K562 (cell line): ENCODE data around the gene WDR64. TPM values are rescaled to one million over a fixed set of nuclear protein-coding genes. Genes with fewer than 3 reads are reported as not detected.

Experiments used
- BRF1 ChIP-seq: IDR thresholded peaks from 3 replicates; pipeline ENCODE4 v1.6.1; 2011; ENCODE audit warnings: borderline replicate concordance, mild to moderate bottlenecking; ENCODE audit not compliant: insufficient read length; ENCODE audit errors: extremely low read depth
- CCAR2 ChIP-seq: fragments of 200-400 bp; formaldehyde crosslinking; IDR thresholded peaks from 2 replicates; pipeline ENCODE4 v1.6.1; 2017; ENCODE audit warnings: mild to moderate bottlenecking, low read depth, low read length
- ESRRB ChIP-seq: fragments of 250-450 bp; sonication (Bioruptor Pico); IDR thresholded peaks from 2 replicates; pipeline ENCODE4 v1.5.0; 2020; ENCODE audit warnings: mild to moderate bottlenecking, moderate library complexity, borderline replicate concordance
- FUS ChIP-seq: fragments of 200-400 bp; formaldehyde crosslinking; optimal IDR thresholded peaks from 2 replicates; pipeline ENCODE3; 2017; ENCODE audit warnings: low read depth, low read length
- KDM2B ChIP-seq: fragments of 250-450 bp; sonication (Bioruptor Pico); IDR thresholded peaks from 2 replicates; pipeline ENCODE4 v1.8.0; 2021; ENCODE audit warnings: mild to moderate bottlenecking, moderate library complexity
- KDM5B ChIP-seq: fragments of 200-600 bp; sonication (generic); IDR thresholded peaks from 2 replicates; pipeline ENCODE4 v1.6.1; 2012; ENCODE audit warnings: low read depth, mild to moderate bottlenecking, moderate library complexity, low read length, control low read depth, inconsistent platforms; ENCODE audit not compliant: insufficient replicate concordance
- polyA plus RNA-seq, 8 experiments: library from polyadenylated mRNA; depleted of rRNA in 4 of 8; stranded (reverse) in 5 of 8; unstranded in 3 of 8; fragments of >200 nt; fragmentation: Nextera tagmentation in 2 of 8; fragmentation: Illumina TruSeq in 1 of 8; extraction: Ambion mirVana in 2 of 8; extraction: Trizol in 1 of 8; gene quantifications; 2 replicates each; pipeline versions ENCODE4 v1.2.1 to v1.2.3, GENCODE V29; 2011 to 2014; ENCODE audit warnings: inconsistent platforms in 1 of 8, missing spikeins in 1 of 8
- total RNA-seq, 7 experiments: library from RNA; depleted of rRNA in 6 of 7; stranded (reverse); fragments of >200 nt in 6 of 7; fragmentation: Illumina TruSeq in 2 of 7; extraction: Trizol in 2 of 7; gene quantifications; 2 replicates each; pipeline versions ENCODE4 v1.2.1 to v1.2.3, GENCODE V29; 2011 to 2021; ENCODE audit warnings: low replicate concordance in 1 of 7
- TF ChIP-seq, protein P1 (sequence below): fragments of 250-450 bp; sonication (Bioruptor Pico); IDR thresholded peaks from 2 replicates; pipeline ENCODE4 v1.8.0; 2021; ENCODE audit warnings: moderate library complexity, mild to moderate bottlenecking, inconsistent platforms
- TF ChIP-seq, protein P2 (sequence below), 2 experiments: fragments of 150-350 bp in 1 of 2; IDR thresholded peaks; 2 replicates each; pipeline ENCODE4 v1.6.1; 2012 to 2016; ENCODE audit warnings: low read depth in 2 of 2, low read length in 2 of 2, mild to moderate bottlenecking in 1 of 2, moderate library complexity in 1 of 2
- TF ChIP-seq, protein P3 (sequence below): fragments of 450-650 bp; IDR thresholded peaks from 2 replicates; pipeline ENCODE4 v1.6.1; 2018; ENCODE audit warnings: mild to moderate bottlenecking, low read depth; ENCODE audit not compliant: partially characterized antibody

The WDR64 gene
- total and polyA plus RNA-seq, 9 of the 15 experiments (the other 6 are each of a cell fraction or from before 2014, with no cell fraction given), result 0.06 to 0.29 (median 0.19) TPM; not detected in 5

DNA sequence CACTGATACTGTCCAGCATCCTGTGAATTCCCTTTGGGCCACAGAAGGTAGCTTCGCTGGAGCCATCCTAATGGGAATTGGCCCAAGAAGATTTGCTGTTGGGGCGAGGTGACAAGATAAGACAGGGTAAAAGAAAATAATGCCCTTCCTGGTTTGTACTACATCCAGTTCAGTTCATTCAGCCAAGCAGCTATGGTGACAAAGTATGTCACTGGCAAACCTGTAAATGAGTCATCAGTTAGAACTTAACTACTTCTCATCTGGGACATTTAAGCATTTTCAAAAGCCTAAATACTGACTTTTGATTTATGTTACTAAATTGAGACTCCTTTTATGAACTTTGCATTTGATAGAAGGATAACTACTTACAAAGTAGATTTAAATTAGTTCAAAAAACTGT lies 54.2 kb downstream of the WDR64 start (continued):
- TF ChIP-seq FUS (no peak), KDM5B (no peak), ESRRB (CRISPR knock-in tag) (no peak), BRF1 (no peak), KDM2B (CRISPR knock-in tag) (no peak), CCAR2 (no peak)
- TF ChIP-seq, protein P1, sequence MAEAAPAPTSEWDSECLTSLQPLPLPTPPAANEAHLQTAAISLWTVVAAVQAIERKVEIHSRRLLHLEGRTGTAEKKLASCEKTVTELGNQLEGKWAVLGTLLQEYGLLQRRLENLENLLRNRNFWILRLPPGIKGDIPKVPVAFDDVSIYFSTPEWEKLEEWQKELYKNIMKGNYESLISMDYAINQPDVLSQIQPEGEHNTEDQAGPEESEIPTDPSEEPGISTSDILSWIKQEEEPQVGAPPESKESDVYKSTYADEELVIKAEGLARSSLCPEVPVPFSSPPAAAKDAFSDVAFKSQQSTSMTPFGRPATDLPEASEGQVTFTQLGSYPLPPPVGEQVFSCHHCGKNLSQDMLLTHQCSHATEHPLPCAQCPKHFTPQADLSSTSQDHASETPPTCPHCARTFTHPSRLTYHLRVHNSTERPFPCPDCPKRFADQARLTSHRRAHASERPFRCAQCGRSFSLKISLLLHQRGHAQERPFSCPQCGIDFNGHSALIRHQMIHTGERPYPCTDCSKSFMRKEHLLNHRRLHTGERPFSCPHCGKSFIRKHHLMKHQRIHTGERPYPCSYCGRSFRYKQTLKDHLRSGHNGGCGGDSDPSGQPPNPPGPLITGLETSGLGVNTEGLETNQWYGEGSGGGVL, result no peak
- TF ChIP-seq, protein P2, sequence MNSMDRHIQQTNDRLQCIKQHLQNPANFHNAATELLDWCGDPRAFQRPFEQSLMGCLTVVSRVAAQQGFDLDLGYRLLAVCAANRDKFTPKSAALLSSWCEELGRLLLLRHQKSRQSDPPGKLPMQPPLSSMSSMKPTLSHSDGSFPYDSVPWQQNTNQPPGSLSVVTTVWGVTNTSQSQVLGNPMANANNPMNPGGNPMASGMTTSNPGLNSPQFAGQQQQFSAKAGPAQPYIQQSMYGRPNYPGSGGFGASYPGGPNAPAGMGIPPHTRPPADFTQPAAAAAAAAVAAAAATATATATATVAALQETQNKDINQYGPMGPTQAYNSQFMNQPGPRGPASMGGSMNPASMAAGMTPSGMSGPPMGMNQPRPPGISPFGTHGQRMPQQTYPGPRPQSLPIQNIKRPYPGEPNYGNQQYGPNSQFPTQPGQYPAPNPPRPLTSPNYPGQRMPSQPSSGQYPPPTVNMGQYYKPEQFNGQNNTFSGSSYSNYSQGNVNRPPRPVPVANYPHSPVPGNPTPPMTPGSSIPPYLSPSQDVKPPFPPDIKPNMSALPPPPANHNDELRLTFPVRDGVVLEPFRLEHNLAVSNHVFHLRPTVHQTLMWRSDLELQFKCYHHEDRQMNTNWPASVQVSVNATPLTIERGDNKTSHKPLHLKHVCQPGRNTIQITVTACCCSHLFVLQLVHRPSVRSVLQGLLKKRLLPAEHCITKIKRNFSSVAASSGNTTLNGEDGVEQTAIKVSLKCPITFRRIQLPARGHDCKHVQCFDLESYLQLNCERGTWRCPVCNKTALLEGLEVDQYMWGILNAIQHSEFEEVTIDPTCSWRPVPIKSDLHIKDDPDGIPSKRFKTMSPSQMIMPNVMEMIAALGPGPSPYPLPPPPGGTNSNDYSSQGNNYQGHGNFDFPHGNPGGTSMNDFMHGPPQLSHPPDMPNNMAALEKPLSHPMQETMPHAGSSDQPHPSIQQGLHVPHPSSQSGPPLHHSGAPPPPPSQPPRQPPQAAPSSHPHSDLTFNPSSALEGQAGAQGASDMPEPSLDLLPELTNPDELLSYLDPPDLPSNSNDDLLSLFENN (IDR thresholded peaks at IDR 0.05; ENCODE audit: low read depth in 2 of 2, low read length in 2 of 2), result no peak
- TF ChIP-seq, protein P3, sequence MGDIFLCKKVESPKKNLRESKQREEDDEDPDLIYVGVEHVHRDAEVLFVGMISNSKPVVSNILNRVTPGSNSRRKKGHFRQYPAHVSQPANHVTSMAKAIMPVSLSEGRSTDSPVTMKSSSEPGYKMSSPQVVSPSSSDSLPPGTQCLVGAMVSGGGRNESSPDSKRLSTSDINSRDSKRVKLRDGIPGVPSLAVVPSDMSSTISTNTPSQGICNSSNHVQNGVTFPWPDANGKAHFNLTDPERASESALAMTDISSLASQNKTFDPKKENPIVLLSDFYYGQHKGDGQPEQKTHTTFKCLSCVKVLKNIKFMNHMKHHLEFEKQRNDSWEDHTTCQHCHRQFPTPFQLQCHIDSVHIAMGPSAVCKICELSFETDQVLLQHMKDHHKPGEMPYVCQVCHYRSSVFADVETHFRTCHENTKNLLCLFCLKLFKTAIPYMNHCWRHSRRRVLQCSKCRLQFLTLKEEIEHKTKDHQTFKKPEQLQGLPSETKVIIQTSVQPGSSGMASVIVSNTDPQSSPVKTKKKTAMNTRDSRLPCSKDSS, result no peak
- TF ChIP-seq, all 486 proteins: peak for 6
